ENCODE measurements around the gene IL25. TPM values are rescaled to one million over a fixed set of nuclear protein-coding genes. Genes with fewer than 3 reads are reported as not detected.
A peak's percentile ranks its signal among the peaks of the same experiment; 100 is the strongest.

IL25 gene
- total and polyA plus RNA-seq, 2 of the 13 experiments (the other 11 are each of a cell fraction or from before 2014, with no cell fraction given) = not detected

DNA sequence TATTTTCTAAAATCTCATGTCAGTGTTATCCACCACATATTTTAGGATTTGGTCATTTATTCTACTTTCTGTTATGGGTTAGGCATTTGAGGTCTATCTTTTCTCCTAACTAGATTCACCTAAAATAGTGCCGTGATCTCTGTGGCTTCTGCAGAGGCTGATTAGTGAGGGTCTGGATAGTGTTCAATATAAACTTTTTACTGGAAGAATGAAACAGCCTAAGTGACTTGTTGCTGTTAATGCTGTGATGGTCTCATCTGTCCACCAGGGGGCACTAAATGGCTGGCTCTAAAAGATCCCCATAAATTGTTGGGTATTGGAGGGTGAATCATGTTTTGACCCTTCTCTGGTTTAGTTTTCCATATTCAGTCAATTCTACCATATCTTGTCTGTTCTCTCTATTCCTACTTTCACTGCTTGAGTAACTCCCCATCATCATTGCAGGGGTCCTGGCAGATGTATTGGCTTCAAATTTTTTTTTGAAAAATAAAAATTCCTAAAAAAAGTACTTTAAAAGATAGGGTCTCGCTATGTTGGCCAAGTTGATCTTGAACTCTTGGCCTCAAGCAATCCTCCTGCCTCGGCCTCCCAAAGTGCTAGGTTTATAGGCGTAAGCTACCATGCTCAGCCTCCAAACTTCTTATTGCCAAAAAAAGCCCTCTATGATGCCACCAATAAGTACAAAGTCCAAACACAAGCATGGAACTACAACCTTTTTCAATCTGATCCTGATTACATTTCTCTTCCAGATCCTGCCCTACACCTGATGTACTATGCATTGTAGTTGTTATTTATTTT, 44.5 kb upstream of the IL25 start (continued):
- TF ChIP-seq SMAD1 (CRISPR knock-in tag; IDR thresholded peaks at IDR 0.05; ENCODE audit: borderline replicate concordance, low read depth) (no peak), TBX3 (IDR thresholded peaks at IDR 0.05; ENCODE audit: borderline replicate concordance) (no peak), ZNF644 (CRISPR knock-in tag; IDR thresholded peaks at IDR 0.05; ENCODE audit: low read depth) (no peak), POLR2G (IDR thresholded peaks at IDR 0.05; ENCODE audit: low read depth, low read length) (no peak; the same call in none of the 2 replicates), ZBTB14 (CRISPR knock-in tag; IDR thresholded peaks at IDR 0.05) (no peak), EEA1 (CRISPR knock-in tag; IDR thresholded peaks at IDR 0.05; ENCODE audit: borderline replicate concordance) (no peak), ZNF780A (CRISPR knock-in tag; IDR thresholded peaks at IDR 0.05) (no peak), HBP1 (CRISPR knock-in tag; IDR thresholded peaks at IDR 0.05; ENCODE audit: low read depth) (no peak), ZNF460 (CRISPR knock-in tag; IDR thresholded peaks at IDR 0.05; ENCODE audit: borderline replicate concordance) (no peak), ARID2 (CRISPR knock-in tag; IDR thresholded peaks at IDR 0.05; ENCODE audit: borderline replicate concordance) (no peak), BHLHE40 (IDR thresholded peaks at IDR 0.05; ENCODE audit: low read length) (no peak), ZNF564 (CRISPR knock-in tag; IDR thresholded peaks at IDR 0.05) (no peak), ZFP36L2 (CRISPR knock-in tag; IDR thresholded peaks at IDR 0.05) (peak; percentile 72; the same call in 1 of the 2 replicates), HNRNPUL1 (IDR thresholded peaks at IDR 0.05; ENCODE audit: low read depth, low read length) (no peak)
- TF ChIP-seq, protein P1, sequence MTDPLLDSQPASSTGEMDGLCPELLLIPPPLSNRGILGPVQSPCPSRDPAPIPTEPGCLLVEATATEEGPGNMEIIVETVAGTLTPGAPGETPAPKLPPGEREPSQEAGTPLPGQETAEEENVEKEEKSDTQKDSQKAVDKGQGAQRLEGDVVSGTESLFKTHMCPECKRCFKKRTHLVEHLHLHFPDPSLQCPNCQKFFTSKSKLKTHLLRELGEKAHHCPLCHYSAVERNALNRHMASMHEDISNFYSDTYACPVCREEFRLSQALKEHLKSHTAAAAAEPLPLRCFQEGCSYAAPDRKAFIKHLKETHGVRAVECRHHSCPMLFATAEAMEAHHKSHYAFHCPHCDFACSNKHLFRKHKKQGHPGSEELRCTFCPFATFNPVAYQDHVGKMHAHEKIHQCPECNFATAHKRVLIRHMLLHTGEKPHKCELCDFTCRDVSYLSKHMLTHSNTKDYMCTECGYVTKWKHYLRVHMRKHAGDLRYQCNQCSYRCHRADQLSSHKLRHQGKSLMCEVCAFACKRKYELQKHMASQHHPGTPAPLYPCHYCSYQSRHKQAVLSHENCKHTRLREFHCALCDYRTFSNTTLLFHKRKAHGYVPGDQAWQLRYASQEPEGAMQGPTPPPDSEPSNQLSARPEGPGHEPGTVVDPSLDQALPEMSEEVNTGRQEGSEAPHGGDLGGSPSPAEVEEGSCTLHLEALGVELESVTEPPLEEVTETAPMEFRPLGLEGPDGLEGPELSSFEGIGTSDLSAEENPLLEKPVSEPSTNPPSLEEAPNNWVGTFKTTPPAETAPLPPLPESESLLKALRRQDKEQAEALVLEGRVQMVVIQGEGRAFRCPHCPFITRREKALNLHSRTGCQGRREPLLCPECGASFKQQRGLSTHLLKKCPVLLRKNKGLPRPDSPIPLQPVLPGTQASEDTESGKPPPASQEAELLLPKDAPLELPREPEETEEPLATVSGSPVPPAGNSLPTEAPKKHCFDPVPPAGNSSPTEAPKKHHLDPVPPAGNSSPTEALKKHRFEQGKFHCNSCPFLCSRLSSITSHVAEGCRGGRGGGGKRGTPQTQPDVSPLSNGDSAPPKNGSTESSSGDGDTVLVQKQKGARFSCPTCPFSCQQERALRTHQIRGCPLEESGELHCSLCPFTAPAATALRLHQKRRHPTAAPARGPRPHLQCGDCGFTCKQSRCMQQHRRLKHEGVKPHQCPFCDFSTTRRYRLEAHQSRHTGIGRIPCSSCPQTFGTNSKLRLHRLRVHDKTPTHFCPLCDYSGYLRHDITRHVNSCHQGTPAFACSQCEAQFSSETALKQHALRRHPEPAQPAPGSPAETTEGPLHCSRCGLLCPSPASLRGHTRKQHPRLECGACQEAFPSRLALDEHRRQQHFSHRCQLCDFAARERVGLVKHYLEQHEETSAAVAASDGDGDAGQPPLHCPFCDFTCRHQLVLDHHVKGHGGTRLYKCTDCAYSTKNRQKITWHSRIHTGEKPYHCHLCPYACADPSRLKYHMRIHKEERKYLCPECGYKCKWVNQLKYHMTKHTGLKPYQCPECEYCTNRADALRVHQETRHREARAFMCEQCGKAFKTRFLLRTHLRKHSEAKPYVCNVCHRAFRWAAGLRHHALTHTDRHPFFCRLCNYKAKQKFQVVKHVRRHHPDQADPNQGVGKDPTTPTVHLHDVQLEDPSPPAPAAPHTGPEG (CRISPR knock-in tag; IDR thresholded peaks at IDR 0.05) = no peak
- TF ChIP-seq, protein P2, sequence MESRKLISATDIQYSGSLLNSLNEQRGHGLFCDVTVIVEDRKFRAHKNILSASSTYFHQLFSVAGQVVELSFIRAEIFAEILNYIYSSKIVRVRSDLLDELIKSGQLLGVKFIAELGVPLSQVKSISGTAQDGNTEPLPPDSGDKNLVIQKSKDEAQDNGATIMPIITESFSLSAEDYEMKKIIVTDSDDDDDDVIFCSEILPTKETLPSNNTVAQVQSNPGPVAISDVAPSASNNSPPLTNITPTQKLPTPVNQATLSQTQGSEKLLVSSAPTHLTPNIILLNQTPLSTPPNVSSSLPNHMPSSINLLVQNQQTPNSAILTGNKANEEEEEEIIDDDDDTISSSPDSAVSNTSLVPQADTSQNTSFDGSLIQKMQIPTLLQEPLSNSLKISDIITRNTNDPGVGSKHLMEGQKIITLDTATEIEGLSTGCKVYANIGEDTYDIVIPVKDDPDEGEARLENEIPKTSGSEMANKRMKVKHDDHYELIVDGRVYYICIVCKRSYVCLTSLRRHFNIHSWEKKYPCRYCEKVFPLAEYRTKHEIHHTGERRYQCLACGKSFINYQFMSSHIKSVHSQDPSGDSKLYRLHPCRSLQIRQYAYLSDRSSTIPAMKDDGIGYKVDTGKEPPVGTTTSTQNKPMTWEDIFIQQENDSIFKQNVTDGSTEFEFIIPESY (CRISPR knock-in tag; IDR thresholded peaks at IDR 0.05) = no peak
- TF ChIP-seq, protein P3, sequence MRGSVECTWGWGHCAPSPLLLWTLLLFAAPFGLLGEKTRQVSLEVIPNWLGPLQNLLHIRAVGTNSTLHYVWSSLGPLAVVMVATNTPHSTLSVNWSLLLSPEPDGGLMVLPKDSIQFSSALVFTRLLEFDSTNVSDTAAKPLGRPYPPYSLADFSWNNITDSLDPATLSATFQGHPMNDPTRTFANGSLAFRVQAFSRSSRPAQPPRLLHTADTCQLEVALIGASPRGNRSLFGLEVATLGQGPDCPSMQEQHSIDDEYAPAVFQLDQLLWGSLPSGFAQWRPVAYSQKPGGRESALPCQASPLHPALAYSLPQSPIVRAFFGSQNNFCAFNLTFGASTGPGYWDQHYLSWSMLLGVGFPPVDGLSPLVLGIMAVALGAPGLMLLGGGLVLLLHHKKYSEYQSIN (CRISPR knock-in tag; IDR thresholded peaks at IDR 0.05; ENCODE audit: borderline replicate concordance) = no peak

Measured in HepG2 (cell line).